Activated CD4-positive, alpha-beta T cell treated with anti-CD3 and anti-CD28 coated beads for 4 hours (primary cell): Measurements from ENCODE around the gene HECTD4.
"Not testable (repeated sequence)": the region's sequence is repeated elsewhere in the genome, so short reads cannot be mapped to it uniquely, and the experiment has no call there.

Experiments
- DNase-seq, 2 donors: peaks; one replicate each; pipeline ENCODE4 v3.0.0-alpha.2; 2020

The HECTD4 gene

GRCh38 chr12:112381883-112382796, at the start of gene HECTD4:
HECTD4 (minus strand) TSS chr12:112382431; CDS start chr12:112382128, 303 bp downstream.
- DNase-seq: peak; percentile 93 to 94

- no peak for DNase-seq
These were observed 49.7 kb upstream of the HECTD4 start for GRCh38 chr12:112431965-112432364.

DNA sequence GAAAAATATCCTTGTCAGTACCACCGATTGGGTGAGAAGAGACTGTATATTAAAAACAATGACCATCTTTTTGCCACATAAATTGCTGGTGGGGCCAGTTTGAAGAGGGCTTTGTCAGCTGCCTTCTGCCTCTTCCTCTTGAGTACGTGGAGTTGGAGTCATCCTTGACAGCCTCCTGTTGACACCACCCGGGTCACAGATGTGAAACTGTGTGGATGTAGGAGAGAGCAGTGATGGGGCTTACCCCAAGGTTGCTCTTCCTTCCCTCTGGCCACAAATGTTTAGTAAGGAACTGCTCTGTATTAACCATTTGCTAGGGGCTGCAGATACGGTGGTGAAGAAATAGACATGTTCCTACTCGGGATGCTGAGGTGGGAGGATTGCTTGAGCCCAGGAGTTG, 48.7 kb upstream of the HECTD4 start:
- DNase-seq: no peak

DNA sequence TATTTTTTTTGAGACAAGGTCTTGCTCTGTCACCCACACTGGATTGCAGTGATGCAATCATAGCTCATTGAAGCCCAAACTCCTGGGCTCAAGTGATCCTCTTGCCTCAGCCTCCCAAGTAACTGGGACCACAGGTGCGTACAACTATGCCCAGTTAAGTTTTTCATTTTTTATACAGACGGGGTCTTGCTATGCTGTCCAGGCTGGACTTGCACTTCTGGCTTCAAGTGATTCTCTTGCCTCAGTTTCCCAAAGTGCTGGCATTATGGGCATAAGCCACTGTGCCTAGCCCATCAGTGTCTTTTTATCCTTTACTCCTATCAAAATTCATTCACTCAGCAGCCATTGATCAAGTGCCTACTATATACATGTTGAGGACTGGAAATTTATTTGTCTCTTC, 45.5 kb upstream of the HECTD4 start:
- DNase-seq: no peak

DNA sequence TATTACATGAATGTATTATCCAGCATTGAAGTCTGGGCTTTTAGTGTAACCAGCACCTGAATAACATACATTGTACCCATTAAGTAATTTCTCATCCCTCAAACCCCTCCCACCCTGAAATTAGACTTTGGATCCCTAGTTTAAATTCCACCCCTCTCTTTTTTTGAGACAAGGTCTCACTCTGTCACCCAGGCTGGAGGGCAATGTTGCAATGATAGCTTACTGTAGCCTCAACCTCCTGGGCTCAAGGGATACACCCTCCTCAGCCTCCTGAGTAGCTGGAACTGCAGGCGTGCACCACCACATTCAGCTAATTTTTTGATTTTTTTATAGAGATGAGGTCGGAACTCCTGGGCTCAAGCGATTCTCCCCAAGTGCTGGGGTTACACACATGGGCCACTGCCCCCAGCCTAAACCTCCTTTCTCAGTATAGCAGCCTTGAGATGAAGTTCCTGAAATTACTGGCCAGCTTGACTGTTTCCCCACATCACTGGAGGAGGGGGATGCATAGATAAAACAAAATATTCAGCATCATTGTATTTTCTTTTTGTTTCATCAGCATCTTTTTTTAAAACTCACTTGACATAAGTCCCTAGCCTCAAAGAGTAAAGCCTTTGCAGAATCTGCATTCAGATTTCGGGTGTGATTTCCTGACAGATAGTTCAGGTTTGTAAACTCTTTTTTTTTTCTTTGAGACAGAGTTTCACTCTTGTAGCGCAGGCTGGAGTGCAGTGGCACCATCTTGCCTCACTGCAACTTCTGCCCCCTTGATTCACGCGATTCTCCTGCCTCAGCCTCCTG, 43.6 kb upstream of the HECTD4 start:
- DNase-seq: no peak

GRCh38 chr12:112424126-112424525, 41.9 kb upstream of the HECTD4 start:
- DNase-seq: no peak

GRCh38 chr12:112422531-112422930, 40.3 kb upstream of the HECTD4 start:
- DNase-seq: no peak

GRCh38 chr12:112421363-112421762, 39.1 kb upstream of the HECTD4 start:
- no peak for DNase-seq

DNA sequence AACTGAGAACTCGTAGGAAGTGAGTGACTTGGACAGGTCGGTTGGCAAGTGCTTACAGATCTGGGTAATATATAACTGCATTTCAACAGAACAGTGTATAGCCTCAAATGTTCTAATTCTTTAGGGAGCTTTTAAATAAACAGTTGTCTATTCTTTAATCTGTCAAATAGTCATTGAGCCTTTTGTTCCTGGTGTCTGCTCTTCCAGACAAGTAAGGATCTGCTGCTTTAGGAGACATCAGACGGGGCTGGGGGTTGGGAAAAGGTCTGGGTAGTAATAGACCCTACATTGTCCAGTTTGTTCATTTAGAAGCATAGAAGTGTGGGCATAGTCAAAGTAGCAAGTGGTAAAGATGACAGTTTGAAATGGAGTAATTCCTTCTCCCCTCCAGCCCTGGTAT, 38.5 kb upstream of the HECTD4 start:
- no peak for DNase-seq

DNA sequence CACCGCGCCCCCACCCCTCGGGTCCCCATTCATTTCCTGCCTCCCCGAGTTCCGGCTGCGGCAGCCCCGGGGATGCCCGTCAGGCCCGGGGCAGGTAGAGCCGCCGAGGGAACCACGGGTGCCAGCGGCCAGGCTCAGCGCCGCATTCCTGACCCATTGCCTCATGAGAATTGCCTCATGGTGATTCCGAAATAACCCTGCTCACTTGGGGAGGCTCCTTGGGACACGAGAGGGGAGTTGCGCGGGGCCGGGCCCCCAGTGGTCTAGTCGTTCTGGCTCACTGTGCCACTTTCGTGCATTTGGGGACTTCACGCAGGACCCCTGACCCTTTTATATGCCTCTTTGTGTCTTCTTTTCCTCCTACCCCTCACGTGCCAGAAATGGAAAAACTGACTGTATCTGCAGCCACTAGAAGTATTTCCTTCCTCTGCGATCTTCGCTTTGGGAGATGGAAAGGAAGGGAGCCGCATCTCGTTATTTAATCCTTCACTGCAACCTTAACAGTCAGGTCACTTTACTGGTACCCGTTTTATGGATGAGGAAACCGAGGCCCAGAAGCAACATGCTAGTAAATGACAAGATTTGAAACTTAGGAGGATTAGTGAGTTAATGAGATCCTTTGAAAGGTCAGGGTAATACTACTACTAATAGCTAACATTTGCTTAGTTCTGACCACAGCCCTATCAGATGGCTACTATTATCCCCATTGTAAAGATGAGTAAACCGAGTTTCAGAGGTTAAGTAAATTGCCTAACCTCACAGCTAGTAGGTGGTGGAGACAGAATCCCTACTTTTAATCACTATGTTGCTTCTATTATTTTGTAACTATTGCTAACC, 37.3 kb upstream of the HECTD4 start:
- DNase-seq: peak; percentile 34 to 38

- DNase-seq: peak; percentile 88 to 90
These were observed 36.5 kb upstream of the HECTD4 start, which contains the start of gene PTPN11 for GRCh38 chr12:112418608-112419296. PTPN11 (plus strand) TSS chr12:112418947; CDS start chr12:112419112, 165 bp downstream.

DNA sequence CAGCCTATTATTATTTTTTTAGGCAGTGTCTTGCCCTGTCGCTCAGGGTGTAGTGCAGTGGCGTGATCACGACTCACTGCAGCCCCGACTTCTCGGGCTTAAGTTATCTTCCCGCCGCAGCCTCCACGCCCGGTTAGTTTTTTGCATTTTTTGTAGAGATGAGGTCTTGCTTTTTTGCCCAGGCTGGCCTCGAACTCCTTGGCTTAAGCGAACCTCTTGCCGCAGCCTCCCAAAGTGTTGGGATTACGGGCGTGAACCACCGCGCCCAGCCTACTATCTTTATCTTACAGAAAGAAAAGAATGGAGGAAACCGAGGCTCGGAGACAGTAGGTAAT, 36.0 kb upstream of the HECTD4 start:
- no peak for DNase-seq

DNA sequence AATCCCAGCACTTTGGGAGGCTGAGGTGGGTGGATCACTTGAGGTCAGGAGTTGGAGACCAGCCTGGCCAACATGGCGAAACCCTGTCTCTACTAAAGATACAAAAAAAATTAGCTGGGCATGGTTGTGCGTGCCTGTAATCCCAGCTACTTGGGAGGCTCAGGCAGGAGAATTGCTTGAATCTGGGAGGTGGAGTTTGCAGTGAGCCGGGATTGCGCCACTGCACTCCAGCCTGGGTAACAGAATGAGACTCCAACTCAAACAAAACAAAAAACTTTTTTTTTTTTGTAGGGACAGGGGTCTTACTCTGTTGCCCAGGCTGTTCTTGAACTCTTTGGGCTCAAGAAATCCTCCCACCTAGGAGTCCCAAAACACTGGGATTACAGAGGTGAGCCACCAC, 33.2 kb upstream of the HECTD4 start:
- DNase-seq: not testable (repeated sequence)

- DNase-seq: no peak
These were observed 31.8 kb upstream of the HECTD4 start for GRCh38 chr12:112413855-112414625.

DNA sequence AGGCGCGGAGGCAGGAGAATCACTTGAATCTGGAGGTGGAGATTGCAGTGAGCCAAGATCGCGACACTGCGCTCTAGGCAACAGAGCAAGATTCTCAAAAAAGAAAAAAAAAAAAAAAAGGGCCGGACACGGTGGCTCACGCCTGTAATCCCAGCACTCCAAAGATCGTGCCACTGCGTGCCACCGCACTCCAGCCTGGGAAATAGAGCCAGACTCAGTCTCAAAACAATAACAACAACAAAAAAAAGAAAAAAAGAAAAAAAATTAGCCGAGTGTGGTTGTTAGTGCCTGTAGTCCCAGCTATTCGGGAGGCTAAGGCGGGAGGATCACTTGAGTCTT, 27.6 kb upstream of the HECTD4 start:
- DNase-seq: no peak

GRCh38 chr12:112409064-112409905, 27.1 kb upstream of the HECTD4 start, which contains the start of gene RPL6:
RPL6 (minus strand) TSS chr12:112409605; CDS start chr12:112408656, 949 bp downstream.
- peak; percentile 76 to 80 for DNase-seq

DNA sequence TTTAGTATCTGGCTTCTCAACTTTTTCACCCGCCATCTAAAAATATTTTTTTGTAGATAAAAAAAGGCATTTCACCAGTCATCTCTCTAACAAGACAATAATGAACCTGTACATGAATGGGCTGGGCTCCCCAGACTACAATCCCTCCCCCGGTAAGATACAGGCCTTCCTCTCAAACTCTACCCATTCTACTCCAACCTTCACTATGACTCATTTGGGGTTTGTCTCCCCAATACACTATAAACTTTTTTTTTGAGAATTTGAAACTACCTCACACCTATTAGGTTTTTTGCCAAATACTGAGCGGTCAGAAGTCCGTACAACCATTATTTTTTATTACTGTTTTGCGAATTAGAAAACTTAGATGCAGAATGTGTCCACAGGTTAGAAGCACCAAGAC, 26.4 kb upstream of the HECTD4 start:
- peak; percentile 33 to 35 for DNase-seq

DNA sequence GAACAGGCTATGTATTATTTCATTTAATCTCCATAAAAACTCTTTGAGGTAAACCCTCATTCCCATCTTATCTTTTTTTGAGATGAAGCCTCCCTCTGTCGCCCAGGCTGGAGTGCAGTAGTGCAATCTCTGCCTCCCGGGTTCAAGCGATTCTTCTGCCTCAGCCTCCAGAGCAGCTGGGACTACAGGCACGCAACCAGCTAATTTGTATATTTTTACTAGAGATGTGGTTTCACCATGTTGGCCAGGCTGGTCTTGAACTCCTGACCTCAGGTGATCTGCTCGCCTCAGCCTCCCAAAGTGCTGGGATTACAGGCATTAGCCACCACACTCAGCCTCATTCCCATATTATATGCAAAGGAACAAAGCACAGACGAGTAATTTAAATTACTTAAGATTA, 25.5 kb upstream of the HECTD4 start:
- DNase-seq: not testable (repeated sequence)

- no peak for DNase-seq
These were observed 24.6 kb upstream of the HECTD4 start for GRCh38 chr12:112406519-112407488.
